ENCODE measurements around the gene BRME1.

- TF ChIP-seq TCF12 (IDR thresholded peaks at IDR 0.05; ENCODE audit: low read depth) (no peak), YY1 (IDR thresholded peaks at IDR 0.05; ENCODE audit: low read depth) (no peak), NFIC (IDR thresholded peaks at IDR 0.05) (no peak), TAF1 (IDR thresholded peaks at IDR 0.05; ENCODE audit: low read depth) (no peak), RAD21 (IDR thresholded peaks at IDR 0.05; ENCODE audit: low read depth) (no peak), EP300 (IDR thresholded peaks at IDR 0.05; ENCODE audit: borderline replicate concordance) (no peak), USF1 (IDR thresholded peaks at IDR 0.05) (no peak), ZBTB7A (IDR thresholded peaks at IDR 0.05; ENCODE audit: low read depth) (no peak), CEBPB (IDR thresholded peaks at IDR 0.05) (no peak)
- TF ChIP-seq, protein P1, sequence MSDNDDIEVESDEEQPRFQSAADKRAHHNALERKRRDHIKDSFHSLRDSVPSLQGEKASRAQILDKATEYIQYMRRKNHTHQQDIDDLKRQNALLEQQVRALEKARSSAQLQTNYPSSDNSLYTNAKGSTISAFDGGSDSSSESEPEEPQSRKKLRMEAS (IDR thresholded peaks at IDR 0.05): no peak
These were observed 17.5 kb upstream of the BRME1 start for GRCh38 chr19:13923194-13923987.

Measured in Ishikawa (cell line).